NT2/D1 (cell line): Measurements from ENCODE around the gene GNE.
"Not testable (repeated sequence)": the region's sequence is repeated elsewhere in the genome, so short reads cannot be mapped to it uniquely, and the experiment has no call there.

ENCODE experiments used
- DNase-seq: peaks from one replicate; pipeline ENCODE4 v3.0.0-alpha.2; 2011; ENCODE audit warnings: low read depth, low spot score
- H3K27me3 ChIP-seq: 2 replicates; pipeline ENCODE4 v1.6.0; 2011; ENCODE audit warnings: mild to moderate bottlenecking; ENCODE audit not compliant: insufficient read length, insufficient read depth
- H3K36me3 ChIP-seq: 2 replicates; pipeline ENCODE4 v1.6.1; 2011; ENCODE audit warnings: mild to moderate bottlenecking, low read length, mixed read lengths; ENCODE audit not compliant: insufficient read depth, insufficient read length
- H3K4me1 ChIP-seq: 2 replicates; pipeline ENCODE4 v1.5.1; 2011; ENCODE audit not compliant: insufficient read depth, insufficient read length
- H3K4me3 ChIP-seq: 2 replicates; pipeline ENCODE4 v1.5.1; 2011; ENCODE audit warnings: low read depth; ENCODE audit not compliant: insufficient read length
- H3K9ac ChIP-seq: 2 replicates; pipeline ENCODE4 v1.6.0; 2011; ENCODE audit warnings: low read depth; ENCODE audit not compliant: insufficient read length
- H3K9me3 ChIP-seq: 2 replicates; pipeline ENCODE4 v1.5.1; 2011; ENCODE audit warnings: mild to moderate bottlenecking, low read length; ENCODE audit not compliant: insufficient read depth
- SUZ12 ChIP-seq: IDR thresholded peaks from 2 replicates; pipeline ENCODE4 v1.6.1; 2011; ENCODE audit not compliant: insufficient read length, insufficient read depth; ENCODE audit errors: extremely low read depth
- YY1 ChIP-seq: IDR thresholded peaks from 2 replicates; pipeline ENCODE4 v1.6.1; 2011; ENCODE audit not compliant: insufficient read length, insufficient read depth
- ZNF274 ChIP-seq: IDR thresholded peaks from 2 replicates; pipeline ENCODE4 v1.6.1; 2011; ENCODE audit warnings: mild to moderate bottlenecking, low read depth, low read length

Gene GNE

GRCh38 chr9:36284226-36284625 is 26.0 kb upstream of the GNE start:
- TF ChIP-seq ZNF274 = no peak
- no peak for TF ChIP-seq YY1
- TF ChIP-seq SUZ12 = no peak
- DNase-seq = no peak
- no peaks in the 10 kb centered on the region for H3K36me3 ChIP-seq

GRCh38 chr9:36282275-36282674 is 24.0 kb upstream of the GNE start:
- DNase-seq = no peak
- Histone ChIP-seq H3K9ac (no peak overlapping the region), H3K4me1 (no peaks in the 10 kb centered on the region), H3K4me3 (no peak overlapping the region), H3K9me3 (no peaks in the 10 kb centered on the region), H3K36me3 (no peaks in the 10 kb centered on the region), H3K27me3 (no peaks in the 10 kb centered on the region)
- TF ChIP-seq SUZ12 (no peak), YY1 (no peak), ZNF274 (no peak)

More at GRCh38 chr9:36284226-36284625, 26.0 kb upstream of the GNE start:
- Histone ChIP-seq H3K4me1 (peaks cover 7% of the 10 kb centered on the region), H3K27me3 (no peaks in the 10 kb centered on the region), H3K9ac (no peak overlapping the region), H3K9me3 (no peaks in the 10 kb centered on the region), H3K4me3 (no peak overlapping the region)

GRCh38 chr9:36280989-36281388 is 22.7 kb upstream of the GNE start:
- DNase-seq = no peak
- Histone ChIP-seq H3K27me3 (no peaks in the 10 kb centered on the region), H3K36me3 (no peaks in the 10 kb centered on the region), H3K9me3 (no peaks in the 10 kb centered on the region), H3K9ac (no peak overlapping the region), H3K4me1 (no peaks in the 10 kb centered on the region), H3K4me3 (no peak overlapping the region)
- TF ChIP-seq SUZ12 = no peak
- TF ChIP-seq YY1 = no peak
- TF ChIP-seq ZNF274 = no peak

- TF ChIP-seq ZNF274 (no peak), SUZ12 (no peak), YY1 (no peak)
- Histone ChIP-seq H3K9ac (no peak overlapping the region), H3K4me1 (no peaks in the 10 kb centered on the region), H3K27me3 (no peaks in the 10 kb centered on the region), H3K36me3 (no peaks in the 10 kb centered on the region), H3K9me3 (no peaks in the 10 kb centered on the region), H3K4me3 (no peak overlapping the region)
- no peak for DNase-seq
Observed at GRCh38 chr9:36278243-36278642, 20.0 kb upstream of the GNE start.

- Histone ChIP-seq H3K4me1 (no peaks in the 10 kb centered on the region), H3K27me3 (no peaks in the 10 kb centered on the region), H3K9ac (no peak overlapping the region), H3K9me3 (no peaks in the 10 kb centered on the region), H3K36me3 (no peaks in the 10 kb centered on the region), H3K4me3 (no peak overlapping the region)
- TF ChIP-seq ZNF274 (no peak), SUZ12 (no peak), YY1 (no peak)
- DNase-seq = no peak
Observed at GRCh38 chr9:36276781-36277181, 18.5 kb upstream of the GNE start.

- no peak overlapping the region for H3K4me3 ChIP-seq
- TF ChIP-seq YY1 (no peak), ZNF274 (no peak), SUZ12 (no peak)
- no peaks in the 10 kb centered on the region for H3K36me3 ChIP-seq
- H3K9ac ChIP-seq = no peak overlapping the region
- H3K27me3 ChIP-seq = no peaks in the 10 kb centered on the region
- H3K9me3 ChIP-seq = no peaks in the 10 kb centered on the region
- H3K4me1 ChIP-seq = no peaks in the 10 kb centered on the region
- no peak for DNase-seq
Observed at GRCh38 chr9:36276254-36276653, 18.0 kb upstream of the GNE start.

GRCh38 chr9:36275060-36275459 is 16.8 kb upstream of the GNE start:
- Histone ChIP-seq H3K9ac (no peak overlapping the region), H3K36me3 (no peaks in the 10 kb centered on the region), H3K27me3 (no peaks in the 10 kb centered on the region), H3K4me3 (no peak overlapping the region), H3K4me1 (no peaks in the 10 kb centered on the region), H3K9me3 (no peaks in the 10 kb centered on the region)
- TF ChIP-seq YY1 (no peak), SUZ12 (no peak), ZNF274 (no peak)
- no peak for DNase-seq

- H3K4me1 ChIP-seq, H3K36me3 ChIP-seq, H3K4me3 ChIP-seq, H3K27me3 ChIP-seq, H3K9ac ChIP-seq, H3K9me3 ChIP-seq, DNase-seq: not testable (repeated sequence)
Observed at GRCh38 chr9:36273354-36273753, 15.1 kb upstream of the GNE start.
